Caco-2 (cell line): ENCODE data around the gene PDGFA. TPM values are rescaled to one million over a fixed set of nuclear protein-coding genes. Genes with fewer than 3 reads are reported as not detected.

ENCODE experiments used
- BruUV-seq: library from RNA; stranded (reverse); fragments of 400-500 nt; replicated peaks from 2 replicates; lab custom pipeline; 2021; lab: Mats Ljungman, UMichigan
- CTCF ChIA-PET: fragments of 300-600 bp; sonication (Branson Sonifier 250); formaldehyde crosslinking; loops from one replicate; lab custom pipeline; 2022; ENCODE audit warnings: antibody characterized with exemption; lab: Charles Lee
- POLR2A ChIA-PET: fragments of 300-600 bp; sonication (Branson Sonifier 250); formaldehyde crosslinking; loops from one replicate; lab custom pipeline; 2022; ENCODE audit warnings: antibody characterized with exemption; lab: Charles Lee
- DNase-seq, 2 experiments: peaks; one replicate each; pipeline versions ENCODE4 v3.0.0 to v3.0.0-alpha.2; 2020 to 2022
- H3K27me3 ChIP-seq: replicated peaks from 2 replicates; pipeline ENCODE4 v1.6.0; 2011; ENCODE audit warnings: low read length; ENCODE audit not compliant: control insufficient read depth, insufficient read depth
- H3K36me3 ChIP-seq: 2 replicates; pipeline ENCODE4 v1.5.1; 2011; ENCODE audit warnings: low read length; ENCODE audit not compliant: control insufficient read depth, insufficient read depth
- H3K4me1 ChIP-seq: fragments of 250-450 bp; sonication (Bioruptor Pico); 2 replicates; pipeline ENCODE4 v1.5.1; 2020; ENCODE audit warnings: mild to moderate bottlenecking
- H3K4me3 ChIP-seq: 2 replicates; pipeline ENCODE4 v1.5.1; 2011; ENCODE audit warnings: low read depth, mild to moderate bottlenecking, control low read depth, low read length
- H3K9me3 ChIP-seq: fragments of 250-450 bp; sonication (Bioruptor Pico); 2 replicates; pipeline ENCODE4 v1.5.1; 2020; ENCODE audit warnings: mild to moderate bottlenecking, moderate library complexity
- H3K27ac Mint-ChIP-seq: one replicate; pipeline ENCODE4 v1.8.0; 2022; ENCODE audit warnings: mixed read lengths; ENCODE audit not compliant: unreplicated experiment
- H3K27me3 Mint-ChIP-seq: one replicate; pipeline ENCODE4 v1.8.0; 2022; ENCODE audit warnings: mixed read lengths; ENCODE audit not compliant: insufficient read depth, unreplicated experiment
- H3K36me3 Mint-ChIP-seq: one replicate; pipeline ENCODE4 v1.8.0; 2022; ENCODE audit warnings: mild to moderate bottlenecking, mixed read lengths; ENCODE audit not compliant: insufficient read depth, unreplicated experiment
- H3K4me1 Mint-ChIP-seq: one replicate; pipeline ENCODE4 v1.8.0; 2022; ENCODE audit warnings: low read depth, mixed read lengths; ENCODE audit not compliant: unreplicated experiment
- H3K4me3 Mint-ChIP-seq: one replicate; pipeline ENCODE4 v1.8.0; 2022; ENCODE audit warnings: mild to moderate bottlenecking, moderate library complexity, mixed read lengths; ENCODE audit not compliant: unreplicated experiment
- H3K9me3 Mint-ChIP-seq: one replicate; pipeline ENCODE4 v1.8.0; 2022; ENCODE audit warnings: mixed read lengths; ENCODE audit not compliant: unreplicated experiment
- intact Hi-C: fragments of 100-400 bp; cut with micrococcal nuclease; formaldehyde crosslinking; loops from one replicate; pipeline ENCODE4 v1.10.0; 2022; ENCODE audit not compliant: unreplicated experiment
- total RNA-seq: library from RNA; stranded (reverse); gene quantifications from 2 replicates; pipeline ENCODE4 v1.2.3, GENCODE V29; 2022
- TF ChIP-seq, protein P1 (sequence below), 2 experiments: fragments of 200-600 bp in 1 of 2; IDR thresholded peaks; 1 replicate in 1 of 2; 2 replicates in 1 of 2; pipeline versions ENCODE4 v1.5.1 to v1.8.0; 2011 to 2022; ENCODE audit warnings: antibody characterized with exemption in 1 of 2, control low read depth in 1 of 2, inconsistent platforms in 1 of 2, low read depth in 1 of 2, low read length in 1 of 2, mild to moderate bottlenecking in 1 of 2, moderate library complexity in 1 of 2; ENCODE audit not compliant: insufficient read depth in 1 of 2, severe bottlenecking in 1 of 2, unreplicated experiment in 1 of 2

The PDGFA gene
- total RNA-seq, 1 experiment from 2014 or later: 78.5 TPM

DNA sequence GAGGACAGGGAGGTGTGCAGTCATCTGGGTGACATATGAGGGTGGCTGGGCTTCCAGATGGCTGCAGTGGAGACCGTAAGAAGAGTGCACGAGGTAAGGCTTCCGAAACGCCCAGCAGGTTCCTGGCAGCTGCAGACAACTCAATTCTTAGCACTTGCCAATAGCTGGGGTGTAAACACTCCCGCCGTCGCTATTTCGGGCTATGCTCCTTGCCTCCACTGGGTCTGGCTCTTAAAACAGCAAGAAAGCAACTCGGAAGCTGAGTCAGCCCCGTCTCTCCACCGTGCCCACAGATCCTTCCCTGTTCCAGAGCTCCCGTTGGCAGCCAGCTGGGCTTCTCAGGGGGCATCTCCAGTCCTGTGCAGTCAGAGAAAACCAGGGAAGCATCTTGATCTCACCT is 6.1 kb upstream of the PDGFA start:
- H3K4me3 ChIP-seq: no peak overlapping the region
- intact Hi-C loops: no loop called here
- no peaks in the 10 kb centered on the region for H3K36me3 ChIP-seq
- DNase-seq: no peak
- no TSS peak for BruUV-seq
- peaks cover 26% of the 10 kb centered on the region for H3K4me1 ChIP-seq
- Mint-ChIP-seq H3K4me1 (no peaks in the 10 kb centered on the region), H3K27ac (no peak overlapping the region), H3K9me3 (no peaks in the 10 kb centered on the region), H3K36me3 (no peaks in the 10 kb centered on the region), H3K27me3 (no peaks in the 10 kb centered on the region), H3K4me3 (no peak overlapping the region)
- ChIA-PET CTCF (no interaction called here), POLR2A (no interaction called here)
- H3K9me3 ChIP-seq: peaks cover 11% of the 10 kb centered on the region; the same call in 1 of the 2 replicates
- TF ChIP-seq, protein P1, sequence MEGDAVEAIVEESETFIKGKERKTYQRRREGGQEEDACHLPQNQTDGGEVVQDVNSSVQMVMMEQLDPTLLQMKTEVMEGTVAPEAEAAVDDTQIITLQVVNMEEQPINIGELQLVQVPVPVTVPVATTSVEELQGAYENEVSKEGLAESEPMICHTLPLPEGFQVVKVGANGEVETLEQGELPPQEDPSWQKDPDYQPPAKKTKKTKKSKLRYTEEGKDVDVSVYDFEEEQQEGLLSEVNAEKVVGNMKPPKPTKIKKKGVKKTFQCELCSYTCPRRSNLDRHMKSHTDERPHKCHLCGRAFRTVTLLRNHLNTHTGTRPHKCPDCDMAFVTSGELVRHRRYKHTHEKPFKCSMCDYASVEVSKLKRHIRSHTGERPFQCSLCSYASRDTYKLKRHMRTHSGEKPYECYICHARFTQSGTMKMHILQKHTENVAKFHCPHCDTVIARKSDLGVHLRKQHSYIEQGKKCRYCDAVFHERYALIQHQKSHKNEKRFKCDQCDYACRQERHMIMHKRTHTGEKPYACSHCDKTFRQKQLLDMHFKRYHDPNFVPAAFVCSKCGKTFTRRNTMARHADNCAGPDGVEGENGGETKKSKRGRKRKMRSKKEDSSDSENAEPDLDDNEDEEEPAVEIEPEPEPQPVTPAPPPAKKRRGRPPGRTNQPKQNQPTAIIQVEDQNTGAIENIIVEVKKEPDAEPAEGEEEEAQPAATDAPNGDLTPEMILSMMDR (IDR thresholded peaks at IDR 0.05; ENCODE audit: insufficient read depth in 1 of 2, low read depth in 1 of 2, low read length in 1 of 2, severe bottlenecking in 1 of 2, unreplicated experiment in 1 of 2): no peak
- 0 out of 2 replicates have a peak, but pooled peaks cover 1% of the 10 kb centered on the region for H3K27me3 ChIP-seq

DNA sequence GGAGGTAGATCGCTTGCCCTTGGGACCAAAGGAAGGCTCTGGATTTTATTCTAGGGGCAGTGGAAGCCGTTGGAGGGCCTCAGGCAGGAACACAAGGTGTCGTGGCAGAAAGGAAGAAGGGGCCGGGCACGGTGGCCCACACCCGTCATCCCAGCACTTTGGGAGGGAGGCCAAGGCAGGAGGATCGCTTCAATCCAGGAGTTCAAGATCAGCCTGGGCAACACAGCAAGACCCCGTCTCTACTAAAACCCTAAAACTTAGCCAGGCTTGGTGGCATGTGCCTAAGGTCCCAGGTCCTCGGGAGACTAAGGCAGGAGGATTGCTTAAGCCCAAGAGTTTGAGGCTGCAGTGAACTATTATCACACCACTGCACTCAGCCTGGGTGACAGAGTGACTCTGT is 5.2 kb upstream of the PDGFA start:
- CTCF ChIA-PET: no interaction called here
- Mint-ChIP-seq H3K27ac (no peak overlapping the region), H3K27me3 (no peaks in the 10 kb centered on the region), H3K9me3 (no peaks in the 10 kb centered on the region), H3K36me3 (no peaks in the 10 kb centered on the region), H3K4me3 (no peak overlapping the region), H3K4me1 (no peaks in the 10 kb centered on the region)
- H3K9me3 ChIP-seq: peaks cover 11% of the 10 kb centered on the region; the same call in 1 of the 2 replicates
- intact Hi-C loops: no loop called here
- POLR2A ChIA-PET: no interaction called here
- no peak for DNase-seq
- TF ChIP-seq, protein P1 (IDR thresholded peaks at IDR 0.05; ENCODE audit: insufficient read depth in 1 of 2, low read depth in 1 of 2, low read length in 1 of 2, severe bottlenecking in 1 of 2, unreplicated experiment in 1 of 2): no peak
- H3K36me3 ChIP-seq: no peaks in the 10 kb centered on the region
- no TSS peak for BruUV-seq
- H3K27me3 ChIP-seq: peaks cover 1% of the 10 kb centered on the region; the same call in 1 of the 2 replicates
- no peak overlapping the region for H3K4me3 ChIP-seq
- peaks cover 34% of the 10 kb centered on the region for H3K4me1 ChIP-seq

DNA sequence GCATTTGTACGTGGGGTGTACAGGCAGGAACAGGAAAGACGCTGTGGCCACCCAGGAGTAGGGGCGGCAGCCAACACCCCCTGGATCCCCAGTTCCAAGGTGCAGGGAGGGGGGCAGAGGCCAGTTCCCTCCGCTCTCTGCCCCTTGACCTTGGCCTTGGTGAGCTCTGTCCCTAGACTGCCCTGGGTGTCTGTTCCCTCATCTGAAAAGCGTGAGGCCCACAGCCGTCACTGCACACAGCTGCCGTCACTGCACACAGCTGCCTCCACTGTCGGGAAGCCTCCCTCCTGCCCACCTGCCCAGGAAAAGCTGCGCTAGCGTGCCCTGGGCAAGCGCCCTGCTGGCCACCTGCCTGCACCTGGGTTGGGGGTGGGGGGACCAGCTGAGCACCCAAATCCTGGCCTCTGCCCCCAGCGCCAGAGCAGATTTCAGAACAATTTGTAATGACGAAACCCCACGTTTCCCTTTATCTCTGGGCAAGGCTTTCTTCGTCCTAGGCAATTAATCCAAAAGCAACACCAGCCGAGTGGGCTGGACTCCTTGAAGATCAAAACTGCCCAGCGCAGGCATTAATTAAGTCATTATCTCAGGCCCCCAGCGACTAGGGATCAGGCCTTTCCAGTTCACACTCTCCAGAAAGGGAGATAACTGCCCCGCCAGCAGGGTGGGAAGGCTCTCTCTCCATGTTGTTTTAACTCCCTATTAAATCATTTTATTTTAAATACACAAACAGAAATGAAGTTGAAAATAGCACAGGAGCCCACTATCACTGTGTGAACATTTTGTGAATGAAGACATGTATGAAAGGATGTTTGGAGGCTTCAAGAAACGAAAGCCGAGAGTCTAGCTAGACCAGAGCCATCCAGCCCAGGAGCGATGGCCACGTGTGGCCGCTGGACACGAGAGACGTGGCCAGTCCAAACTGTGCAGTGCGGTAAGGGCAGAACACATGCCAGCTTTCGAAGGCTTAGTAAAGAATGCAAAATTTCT is 4.0 kb upstream of the PDGFA start:
- Histone ChIP-seq H3K9me3 (peaks cover 6% of the 10 kb centered on the region; the same call in 1 of the 2 replicates), H3K4me1 (peaks cover 34% of the 10 kb centered on the region), H3K36me3 (no peaks in the 10 kb centered on the region), H3K4me3 (no peak overlapping the region), H3K27me3 (peaks cover 1% of the 10 kb centered on the region; the same call in 1 of the 2 replicates)
- Mint-ChIP-seq H3K4me1 (no peaks in the 10 kb centered on the region), H3K9me3 (no peaks in the 10 kb centered on the region), H3K4me3 (peak overlapping the region; percentile 24), H3K36me3 (no peaks in the 10 kb centered on the region), H3K27me3 (no peaks in the 10 kb centered on the region), H3K27ac (no peak overlapping the region)
- intact Hi-C loops: no loop called here
- CTCF ChIA-PET: no interaction called here
- TF ChIP-seq, protein P1 (IDR thresholded peaks at IDR 0.05; ENCODE audit: insufficient read depth in 1 of 2, low read depth in 1 of 2, low read length in 1 of 2, severe bottlenecking in 1 of 2, unreplicated experiment in 1 of 2): no peak
- POLR2A ChIA-PET: interaction anchor here (0.6 kb wide), 1 partner anchor 12 kb away, joined by 3 read pairs; no protein-coding TSS in a partner anchor
- no TSS peak for BruUV-seq
- DNase-seq: no peak
